Measurements from ENCODE around the gene PRKAG1. TPM values are rescaled to one million over a fixed set of nuclear protein-coding genes. Genes with fewer than 3 reads are reported as not detected.

The PRKAG1 gene
- total RNA-seq, 2 experiments from 2014 or later: 22.8 to 45.9 TPM

DNA sequence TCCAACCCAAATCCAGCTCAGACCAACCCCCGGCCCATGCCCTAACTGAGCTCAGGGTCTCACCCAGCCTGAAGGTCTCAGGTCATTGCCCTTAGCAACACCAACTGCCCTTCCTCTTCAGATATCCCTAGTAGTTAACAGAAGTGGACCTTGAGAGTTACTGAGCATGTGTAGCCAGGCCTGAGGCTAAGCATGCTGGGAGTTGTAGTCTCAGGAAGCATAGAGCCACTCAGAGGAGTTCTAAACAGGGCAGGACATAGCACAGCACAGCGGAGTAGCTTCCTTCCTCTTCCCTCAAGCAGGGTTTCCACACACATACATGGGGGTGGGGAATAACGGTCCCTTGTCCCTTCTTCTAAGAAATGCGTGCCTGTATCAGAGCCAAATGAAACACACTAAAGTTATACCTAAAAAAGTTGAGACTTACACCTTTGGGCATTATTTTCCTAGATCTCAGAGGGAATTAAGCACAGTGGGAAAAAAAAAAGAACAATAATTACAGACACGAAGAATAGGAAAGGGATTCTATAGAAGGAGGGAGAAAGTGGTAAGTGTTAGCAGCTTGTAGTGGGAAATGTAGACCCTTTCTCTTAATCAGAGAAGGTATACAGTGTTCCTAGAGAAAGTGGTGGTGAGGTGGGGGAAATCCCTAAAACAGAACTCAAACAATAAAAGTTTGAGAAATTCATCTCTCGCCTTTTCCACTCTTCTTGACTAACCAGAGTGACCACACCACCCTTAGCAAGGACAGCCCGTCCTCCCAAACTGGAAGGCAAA, 37.6 kb upstream of the PRKAG1 start:
- peaks cover 46% of the 10 kb centered on the region for H4K20me1 ChIP-seq (ENCODE audit: insufficient read depth, low read length)

DNA sequence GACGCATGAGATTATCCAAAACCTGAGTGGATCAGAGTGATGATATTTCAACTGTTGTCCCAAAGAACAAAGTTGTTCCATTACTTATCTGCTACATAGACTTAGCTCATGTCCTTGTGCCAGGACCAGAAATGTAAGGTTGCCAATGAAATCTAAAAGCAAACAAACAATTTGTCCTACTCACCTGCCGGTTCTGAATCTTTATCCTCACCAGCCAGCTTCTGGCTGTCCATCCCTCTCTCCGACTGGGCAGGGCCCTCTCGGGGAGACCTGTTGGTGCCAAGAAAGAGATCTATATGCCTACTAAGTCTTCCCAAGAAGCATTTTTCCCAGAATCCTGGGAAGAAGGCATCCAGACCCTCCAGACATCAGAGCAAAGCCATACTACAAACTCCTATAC, 36.5 kb upstream of the PRKAG1 start:
- Histone ChIP-seq H3K27ac (ENCODE audit: low read depth, low read length, poor library complexity, severe bottlenecking) (no peak overlapping the region), H3K4me3 (ENCODE audit: low read depth, low read length, poor library complexity, severe bottlenecking) (no peak overlapping the region), H3K36me3 (ENCODE audit: insufficient read depth, low read length) (peaks cover 69% of the 10 kb centered on the region), H3K4me1 (ENCODE audit: insufficient read depth, low read length, poor library complexity, severe bottlenecking) (peaks cover 25% of the 10 kb centered on the region), H2AFZ (ENCODE audit: low read length) (no peak overlapping the region), H3K79me2 (ENCODE audit: insufficient read depth, low read depth, low read length) (peaks cover 60% of the 10 kb centered on the region), H3K4me2 (ENCODE audit: low read length) (no peak overlapping the region), H3K9me2 (ENCODE audit: insufficient read depth, low read length) (no peaks in the 10 kb centered on the region), H4K20me1 (ENCODE audit: insufficient read depth, low read length) (peaks cover 46% of the 10 kb centered on the region), H3K9me3 (ENCODE audit: low read length) (no peaks in the 10 kb centered on the region)
- ChIA-PET POLR2A (interaction anchor here (0.6 to 1.3 kb wide), 2 partner anchors 18 to 56 kb away, joined by 3 read pairs; no protein-coding TSS in a partner anchor), CTCF (ENCODE audit: unreplicated experiment) (no interaction called here)
- TF ChIP-seq EZH2phosphoT487 (IDR thresholded peaks at IDR 0.05; ENCODE audit: borderline replicate concordance, low read depth, low read length): no peak
- TF ChIP-seq, protein P1, sequence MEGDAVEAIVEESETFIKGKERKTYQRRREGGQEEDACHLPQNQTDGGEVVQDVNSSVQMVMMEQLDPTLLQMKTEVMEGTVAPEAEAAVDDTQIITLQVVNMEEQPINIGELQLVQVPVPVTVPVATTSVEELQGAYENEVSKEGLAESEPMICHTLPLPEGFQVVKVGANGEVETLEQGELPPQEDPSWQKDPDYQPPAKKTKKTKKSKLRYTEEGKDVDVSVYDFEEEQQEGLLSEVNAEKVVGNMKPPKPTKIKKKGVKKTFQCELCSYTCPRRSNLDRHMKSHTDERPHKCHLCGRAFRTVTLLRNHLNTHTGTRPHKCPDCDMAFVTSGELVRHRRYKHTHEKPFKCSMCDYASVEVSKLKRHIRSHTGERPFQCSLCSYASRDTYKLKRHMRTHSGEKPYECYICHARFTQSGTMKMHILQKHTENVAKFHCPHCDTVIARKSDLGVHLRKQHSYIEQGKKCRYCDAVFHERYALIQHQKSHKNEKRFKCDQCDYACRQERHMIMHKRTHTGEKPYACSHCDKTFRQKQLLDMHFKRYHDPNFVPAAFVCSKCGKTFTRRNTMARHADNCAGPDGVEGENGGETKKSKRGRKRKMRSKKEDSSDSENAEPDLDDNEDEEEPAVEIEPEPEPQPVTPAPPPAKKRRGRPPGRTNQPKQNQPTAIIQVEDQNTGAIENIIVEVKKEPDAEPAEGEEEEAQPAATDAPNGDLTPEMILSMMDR (conservative IDR thresholded peaks at IDR 0.05; ENCODE audit: low read length): no peak
- no TSS peak for BruUV-seq (replicated peaks)
- DNase-seq (ENCODE audit: low spot score): no peak
- intact Hi-C loops (cut with micrococcal nuclease; ENCODE audit: unreplicated experiment): no loop called here

More for the DNA sequence above, 37.6 kb upstream of the PRKAG1 start:
- POLR2A ChIA-PET: interaction anchor here (1.3 kb wide), 1 partner anchor 19 kb away, joined by 3 read pairs; no protein-coding TSS in a partner anchor
- BruUV-seq (replicated peaks): no TSS peak
- DNase-seq (ENCODE audit: low spot score): peak; percentile 82
- peak overlapping the region; percentile 95 for H3K4me2 ChIP-seq (ENCODE audit: low read length)
- H3K9me2 ChIP-seq (ENCODE audit: insufficient read depth, low read length): no peaks in the 10 kb centered on the region
- intact Hi-C loops (cut with micrococcal nuclease; ENCODE audit: unreplicated experiment): loop anchor here (2.0 kb wide), 1 partner anchor 37 kb away; the partner anchor contains the start of gene PRKAG1
- H2AFZ ChIP-seq (ENCODE audit: low read length): no peak overlapping the region
- TF ChIP-seq, protein P1 (conservative IDR thresholded peaks at IDR 0.05; ENCODE audit: low read length): no peak
- no peak for TF ChIP-seq EZH2phosphoT487 (IDR thresholded peaks at IDR 0.05; ENCODE audit: borderline replicate concordance, low read depth, low read length)
- H3K27ac ChIP-seq (ENCODE audit: low read depth, low read length, poor library complexity, severe bottlenecking): peak overlapping the region; percentile 53
- CTCF ChIA-PET (ENCODE audit: unreplicated experiment): interaction anchor here (1.0 kb wide), 1 partner anchor 9 kb away, joined by 3 read pairs; no protein-coding TSS in a partner anchor
- peaks cover 25% of the 10 kb centered on the region for H3K4me1 ChIP-seq (ENCODE audit: insufficient read depth, low read length, poor library complexity, severe bottlenecking)
- H3K9me3 ChIP-seq (ENCODE audit: low read length): no peaks in the 10 kb centered on the region
- peaks cover 60% of the 10 kb centered on the region for H3K79me2 ChIP-seq (ENCODE audit: insufficient read depth, low read depth, low read length)
- H3K36me3 ChIP-seq (ENCODE audit: insufficient read depth, low read length): peaks cover 58% of the 10 kb centered on the region
- H3K4me3 ChIP-seq (ENCODE audit: low read depth, low read length, poor library complexity, severe bottlenecking): peak overlapping the region; percentile 87

DNA sequence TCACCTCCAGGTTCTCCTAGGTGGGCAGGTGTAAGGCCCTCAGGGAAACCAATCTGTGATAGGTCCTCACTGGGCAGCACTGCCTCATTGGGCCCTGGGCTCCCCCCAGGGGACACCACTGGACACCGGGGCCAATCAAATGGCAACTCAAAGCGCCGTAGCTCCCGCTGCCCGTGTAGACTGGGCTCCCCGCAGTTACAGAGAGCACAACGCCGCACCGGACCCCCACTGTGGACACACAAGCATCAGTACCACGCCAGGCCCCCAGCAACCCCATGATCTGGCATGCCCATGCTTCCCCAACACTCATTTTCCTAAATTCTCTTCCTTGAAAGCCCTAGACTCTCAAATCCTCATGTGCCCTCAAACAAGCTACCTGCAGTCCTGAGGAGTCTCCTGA, 35.9 kb upstream of the PRKAG1 start:
- no peak overlapping the region for H3K4me3 ChIP-seq (ENCODE audit: low read depth, low read length, poor library complexity, severe bottlenecking)
- no peak overlapping the region for H2AFZ ChIP-seq (ENCODE audit: low read length)
- peaks cover 74% of the 10 kb centered on the region for H3K36me3 ChIP-seq (ENCODE audit: insufficient read depth, low read length)
- BruUV-seq (replicated peaks): no TSS peak
- H3K9me3 ChIP-seq (ENCODE audit: low read length): no peaks in the 10 kb centered on the region
- ChIA-PET POLR2A (interaction anchor here (0.6 kb wide), 1 partner anchor 57 kb away, joined by 3 read pairs; no protein-coding TSS in a partner anchor), CTCF (ENCODE audit: unreplicated experiment) (no interaction called here)
- peaks cover 46% of the 10 kb centered on the region for H4K20me1 ChIP-seq (ENCODE audit: insufficient read depth, low read length)
- H3K9me2 ChIP-seq (ENCODE audit: insufficient read depth, low read length): no peaks in the 10 kb centered on the region
- TF ChIP-seq EZH2phosphoT487 (IDR thresholded peaks at IDR 0.05; ENCODE audit: borderline replicate concordance, low read depth, low read length): no peak
- TF ChIP-seq, protein P1 (conservative IDR thresholded peaks at IDR 0.05; ENCODE audit: low read length): no peak
- peaks cover 25% of the 10 kb centered on the region for H3K4me1 ChIP-seq (ENCODE audit: insufficient read depth, low read length, poor library complexity, severe bottlenecking)
- intact Hi-C loops (cut with micrococcal nuclease; ENCODE audit: unreplicated experiment): no loop called here
- no peak overlapping the region for H3K27ac ChIP-seq (ENCODE audit: low read depth, low read length, poor library complexity, severe bottlenecking)
- H3K4me2 ChIP-seq (ENCODE audit: low read length): no peak overlapping the region
- H3K79me2 ChIP-seq (ENCODE audit: insufficient read depth, low read depth, low read length): peaks cover 54% of the 10 kb centered on the region
- DNase-seq (ENCODE audit: low spot score): no peak

Data from OCI-LY7 (cell line).